UCSD-AML1 (cell line): Measurements from ENCODE around the gene PCDHGB2.
"Not testable (repeated sequence)": the region's sequence is repeated elsewhere in the genome, so short reads cannot be mapped to it uniquely, and the experiment has no call there.

Experiments used
- DNase-seq: peaks from one replicate; lab custom pipeline; 2025; ENCODE audit not compliant: unreplicated experiment; lab: John Stamatoyannopoulos, UW

Gene PCDHGB2

DNA sequence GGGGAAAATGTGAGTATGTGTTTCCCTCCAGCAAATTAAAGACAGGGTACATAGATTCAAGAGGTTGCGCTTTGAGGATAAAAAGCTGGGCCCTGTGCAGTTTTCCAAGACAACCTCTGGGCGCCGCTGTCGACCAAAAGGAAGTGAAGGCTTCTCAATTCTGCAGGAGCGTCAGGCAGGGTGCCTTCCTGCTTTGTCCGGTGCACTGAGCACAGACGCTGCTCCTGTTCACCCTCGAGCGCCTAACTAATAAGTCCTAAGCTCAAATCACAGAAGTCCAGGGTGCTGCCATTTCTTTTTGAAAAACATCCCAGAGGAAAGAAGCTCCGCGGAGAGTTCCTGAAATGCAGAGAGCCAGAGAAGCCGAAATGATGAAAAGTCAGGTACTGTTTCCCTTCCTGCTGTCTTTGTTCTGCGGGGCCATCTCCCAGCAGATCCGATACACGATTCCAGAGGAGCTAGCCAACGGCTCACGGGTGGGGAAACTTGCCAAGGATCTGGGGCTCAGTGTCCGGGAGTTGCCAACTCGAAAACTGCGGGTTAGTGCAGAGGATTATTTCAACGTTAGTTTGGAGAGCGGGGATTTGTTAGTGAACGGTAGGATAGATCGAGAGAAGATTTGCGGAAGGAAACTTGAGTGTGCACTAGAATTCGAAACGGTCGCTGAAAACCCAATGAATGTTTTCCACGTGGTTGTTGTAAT is 9.7 kb upstream of the PCDHGB2 start, which contains the start of gene PCDHGB1:
Gene PCDHGB1 (plus strand): TSS at position 183 of the 703 bp plus-strand sequence. CDS start 162 bp downstream, at position 345.
- peak; percentile 16 for DNase-seq

DNA sequence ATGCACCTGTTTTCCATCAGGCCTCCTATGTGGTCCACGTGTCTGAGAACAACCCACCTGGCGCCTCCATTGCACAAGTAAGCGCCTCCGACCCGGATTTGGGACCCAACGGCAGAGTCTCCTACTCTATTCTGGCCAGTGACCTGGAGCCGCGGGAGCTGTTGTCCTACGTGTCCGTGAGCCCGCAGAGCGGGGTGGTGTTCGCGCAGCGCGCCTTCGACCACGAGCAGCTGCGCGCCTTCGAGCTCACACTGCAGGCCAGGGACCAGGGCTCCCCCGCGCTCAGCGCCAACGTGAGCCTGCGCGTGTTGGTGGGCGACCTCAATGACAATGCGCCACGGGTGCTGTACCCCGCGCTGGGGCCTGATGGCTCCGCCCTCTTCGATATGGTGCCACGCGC is 8.2 kb upstream of the PCDHGB2 start:
- no peak for DNase-seq

DNA sequence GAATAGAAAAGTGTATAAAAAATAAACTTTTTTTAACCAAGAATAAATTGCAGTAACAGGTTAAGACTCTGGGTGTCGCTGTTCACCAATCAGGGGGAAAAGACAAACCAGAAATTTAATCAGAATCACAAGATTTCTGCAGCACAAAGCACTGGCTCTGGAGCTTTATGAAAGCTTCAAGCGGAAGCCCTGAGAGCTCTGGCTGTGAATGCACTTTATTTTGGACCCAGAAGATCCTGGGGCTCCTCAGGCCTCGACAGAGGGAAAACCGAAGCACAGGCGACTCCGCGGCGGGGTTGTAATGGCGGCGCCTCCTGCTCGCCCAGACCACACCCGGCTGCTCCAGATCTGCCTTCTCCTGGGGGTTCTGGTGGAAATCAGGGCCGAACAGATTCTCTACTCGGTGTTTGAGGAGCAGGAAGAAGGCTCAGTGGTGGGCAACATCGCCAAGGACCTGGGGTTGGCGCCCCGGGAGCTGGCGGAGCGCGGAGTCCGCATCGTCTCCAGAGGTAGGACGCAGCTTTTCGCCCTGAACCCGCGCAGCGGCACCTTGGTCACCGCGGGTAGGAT is 4.8 kb upstream of the PCDHGB2 start, which contains the start of gene PCDHGA4:
Gene PCDHGA4 (plus strand): TSS at position 122 of the 570 bp plus-strand sequence. CDS start 87 bp downstream, at position 209.
- DNase-seq = no peak

- DNase-seq = no peak
Measured at GRCh38 chr5:141355641-141356040, 4.2 kb upstream of the PCDHGB2 start.

DNA sequence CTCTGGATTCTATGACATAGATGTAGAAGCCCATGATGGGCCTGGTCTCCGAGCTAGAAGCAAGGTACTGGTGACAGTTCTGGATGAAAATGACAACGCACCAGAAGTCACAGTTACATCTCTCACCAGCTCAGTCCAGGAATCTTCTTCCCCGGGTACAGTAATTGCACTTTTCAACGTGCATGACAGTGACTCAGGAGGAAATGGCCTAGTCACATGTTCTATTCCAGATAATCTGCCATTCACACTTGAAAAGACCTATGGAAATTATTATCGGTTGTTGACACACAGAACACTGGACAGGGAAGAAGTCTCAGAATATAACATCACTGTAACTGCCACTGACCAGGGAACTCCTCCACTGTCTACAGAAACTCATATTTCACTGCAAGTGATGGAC is 3.7 kb upstream of the PCDHGB2 start:
- DNase-seq = no peak

DNA sequence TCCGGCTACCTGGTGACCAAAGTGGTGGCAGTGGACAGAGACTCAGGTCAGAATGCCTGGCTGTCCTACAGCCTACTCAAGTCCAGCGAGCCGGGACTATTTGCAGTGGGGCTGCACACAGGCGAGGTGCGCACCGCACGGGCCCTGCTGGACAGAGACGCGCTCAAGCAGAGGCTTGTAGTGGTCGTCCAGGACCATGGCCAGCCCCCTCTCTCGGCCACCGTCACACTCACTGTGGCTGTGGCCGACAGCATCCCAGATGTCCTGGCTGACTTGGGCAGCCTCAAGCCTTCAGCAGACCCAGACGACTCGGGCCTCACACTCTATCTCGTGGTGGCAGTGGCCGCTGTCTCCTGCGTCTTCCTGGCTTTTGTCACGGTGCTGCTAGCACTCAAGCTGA is 2.8 kb upstream of the PCDHGB2 start:
- DNase-seq = no peak

- no peak for DNase-seq
Measured at GRCh38 chr5:141360685-141361084, 891 bp downstream of the PCDHGB2 start.

- no peak for DNase-seq
Measured at GRCh38 chr5:141362719-141363118, 2.9 kb downstream of the PCDHGB2 start.

DNA sequence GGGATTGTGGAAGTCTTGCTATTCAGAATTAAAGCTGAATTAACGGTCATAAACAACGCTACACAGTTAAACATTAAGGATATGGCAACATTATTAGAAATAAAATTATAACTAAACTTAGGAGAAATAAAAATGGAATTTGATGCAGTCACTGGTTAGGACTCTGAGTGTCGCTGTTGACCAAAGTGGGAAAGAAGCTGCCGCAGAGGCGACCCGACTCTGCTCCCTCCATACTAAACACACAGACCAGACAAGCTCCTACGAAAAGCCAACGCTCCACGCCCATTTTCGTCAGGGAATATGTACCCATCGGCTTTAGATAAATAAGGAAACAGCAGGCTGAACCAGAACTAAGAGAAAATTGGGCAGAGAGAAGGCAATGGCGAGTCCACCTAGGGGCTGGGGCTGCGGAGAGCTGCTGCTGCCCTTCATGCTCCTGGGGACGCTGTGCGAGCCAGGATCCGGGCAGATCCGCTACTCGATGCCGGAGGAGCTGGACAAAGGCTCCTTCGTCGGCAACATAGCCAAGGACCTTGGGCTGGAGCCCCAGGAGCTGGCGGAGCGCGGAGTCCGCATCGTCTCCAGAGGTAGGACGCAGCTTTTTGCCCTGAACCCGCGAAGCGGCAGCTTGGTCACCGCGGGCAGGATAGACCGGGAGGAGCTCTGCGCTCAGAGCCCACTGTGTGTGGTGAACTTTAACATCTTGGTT is 4.3 kb downstream of the PCDHGB2 start, which contains the start of gene PCDHGA5:
Gene PCDHGA5 (plus strand): TSS at position 211 of the 709 bp plus-strand sequence. CDS start 169 bp downstream, at position 380.
- DNase-seq = no peak

GRCh38 chr5:141366016-141366896 is 6.5 kb downstream of the PCDHGB2 start:
- DNase-seq = no peak

DNA sequence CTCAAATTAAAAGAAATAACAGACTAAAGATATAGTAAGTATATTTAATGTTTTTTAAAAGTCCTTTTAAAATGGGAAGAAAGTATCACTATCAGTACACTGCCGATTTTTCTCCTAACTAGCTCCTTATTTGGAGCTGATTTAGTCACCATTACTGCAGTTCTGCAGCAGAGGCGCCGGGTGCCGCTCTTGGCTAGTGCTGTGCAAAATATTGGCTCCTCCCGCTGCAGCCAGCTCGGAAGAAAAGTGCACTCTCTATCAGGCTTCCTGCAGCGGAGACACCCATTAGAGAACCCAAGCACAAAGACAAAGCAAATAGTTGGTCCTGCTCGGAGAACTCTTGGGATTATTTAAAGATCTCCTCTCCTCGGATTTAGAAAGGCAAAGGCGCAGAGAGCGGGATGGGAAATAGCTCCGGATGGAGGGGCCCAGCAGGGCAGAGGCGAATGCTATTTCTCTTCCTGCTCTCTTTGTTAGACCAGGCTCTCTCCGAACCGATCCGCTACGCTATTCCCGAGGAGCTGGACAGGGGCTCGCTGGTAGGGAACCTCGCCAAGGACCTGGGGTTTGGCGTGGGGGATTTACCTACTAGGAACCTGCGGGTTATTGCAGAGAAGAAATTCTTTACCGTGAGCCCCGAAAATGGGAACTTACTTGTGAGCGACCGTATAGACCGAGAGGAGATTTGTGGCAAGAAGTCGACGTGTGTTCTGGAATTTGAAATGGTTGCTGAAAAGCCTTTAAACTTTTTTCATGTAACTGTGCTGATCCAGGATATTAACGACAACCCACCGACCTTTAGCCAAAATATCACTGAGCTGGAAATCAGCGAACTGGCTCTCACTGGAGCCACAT is 10.4 kb downstream of the PCDHGB2 start, which contains the start of gene PCDHGB3:
Gene PCDHGB3 (plus strand): TSS at position 249 of the 855 bp plus-strand sequence. CDS start 153 bp downstream, at position 402.
- peak; percentile 30 for DNase-seq

DNA sequence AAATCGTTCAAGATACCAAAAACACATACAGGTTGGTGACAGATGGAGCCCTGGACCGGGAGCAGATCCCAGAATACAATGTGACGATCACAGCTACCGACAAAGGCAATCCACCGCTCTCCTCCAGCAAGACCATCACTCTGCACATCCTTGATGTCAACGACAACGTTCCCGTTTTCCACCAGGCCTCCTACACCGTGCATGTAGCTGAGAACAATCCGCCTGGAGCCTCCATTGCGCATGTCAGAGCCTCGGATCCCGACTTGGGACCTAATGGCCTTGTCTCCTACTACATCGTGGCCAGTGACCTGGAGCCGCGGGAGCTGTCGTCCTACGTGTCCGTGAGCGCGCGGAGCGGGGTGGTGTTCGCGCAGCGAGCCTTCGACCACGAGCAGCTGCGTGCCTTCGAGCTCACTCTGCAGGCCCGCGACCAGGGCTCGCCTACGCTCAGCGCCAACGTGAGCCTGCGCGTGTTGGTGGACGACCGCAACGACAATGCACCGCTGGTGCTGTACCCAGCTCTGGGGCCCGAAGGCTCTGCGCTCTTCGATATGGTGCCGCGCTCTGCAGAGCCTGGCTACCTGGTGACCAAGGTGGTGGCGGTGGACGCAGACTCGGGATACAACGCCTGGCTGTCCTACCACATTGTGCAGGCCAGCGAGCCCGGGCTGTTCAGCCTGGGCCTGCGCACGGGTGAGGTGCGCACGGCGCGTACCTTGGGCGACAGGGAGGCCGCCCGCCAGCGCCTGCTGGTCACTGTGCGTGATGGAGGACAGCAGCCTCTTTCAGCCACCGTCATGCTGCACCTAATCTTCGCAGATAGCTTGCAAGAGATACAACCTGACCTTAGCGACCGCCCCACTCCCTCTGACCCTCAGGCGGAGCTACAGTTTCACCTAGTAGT is 12.0 kb downstream of the PCDHGB2 start:
- no peak for DNase-seq

DNA sequence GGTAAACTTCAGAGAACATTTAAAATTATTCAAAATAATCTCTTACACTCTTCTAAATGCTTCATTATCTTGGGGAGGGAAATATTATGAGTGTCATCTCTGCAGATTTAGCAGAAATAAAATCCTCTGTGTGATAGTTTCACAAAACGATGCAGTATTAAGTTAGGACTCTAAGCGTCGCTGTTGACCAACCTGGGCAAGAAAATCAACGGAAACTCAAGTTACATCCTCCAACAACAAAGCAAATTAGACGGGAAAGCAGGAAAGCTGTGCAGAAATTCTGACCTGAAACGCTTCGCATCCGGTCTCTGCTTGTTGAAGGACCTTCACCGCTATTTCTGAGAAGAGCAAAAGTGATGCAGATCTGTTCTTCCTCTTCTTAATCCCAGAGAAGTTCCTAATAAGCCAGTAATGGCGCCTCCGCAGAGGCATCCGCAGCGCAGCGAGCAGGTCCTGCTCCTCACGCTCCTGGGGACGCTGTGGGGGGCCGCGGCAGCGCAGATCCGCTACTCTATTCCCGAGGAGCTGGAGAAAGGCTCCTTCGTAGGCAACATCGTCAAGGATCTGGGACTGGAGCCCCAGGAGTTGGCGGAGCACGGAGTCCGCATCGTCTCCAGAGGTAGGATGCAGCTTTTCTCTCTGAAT is 14.0 kb downstream of the PCDHGB2 start, which contains the start of gene PCDHGA6:
Gene PCDHGA6 (plus strand): TSS at position 219 of the 645 bp plus-strand sequence. CDS start 193 bp downstream, at position 412.
- DNase-seq = no peak

- no peak for DNase-seq
Measured at GRCh38 chr5:141374627-141375026, 14.8 kb downstream of the PCDHGB2 start.

GRCh38 chr5:141375444-141376155 is 15.8 kb downstream of the PCDHGB2 start:
- not testable (repeated sequence) for DNase-seq

GRCh38 chr5:141382469-141383294 is 22.9 kb downstream of the PCDHGB2 start, which contains the start of gene PCDHGA7:
Gene PCDHGA7, plus strand, starts transcription at chr5:141382742. Its CDS starts 158 bp downstream, at chr5:141382900.
- DNase-seq = no peak
